Endothelial cell of umbilical vein (primary cell): ENCODE data around the gene DUS1L. TPM values are rescaled to one million over a fixed set of nuclear protein-coding genes. Genes with fewer than 3 reads are reported as not detected.
"Not testable (repeated sequence)": the region's sequence is repeated elsewhere in the genome, so short reads cannot be mapped to it uniquely, and the experiment has no call there.

Experiments
- BruUV-seq: library from RNA; stranded (reverse); fragments of 400-500 nt; replicated peaks from 2 replicates; lab custom pipeline; 2021; lab: Mats Ljungman, UMichigan
- CTCF ChIA-PET: fragments of 300-600, 350-600 bp; sonication (Branson Sonifier 250); formaldehyde crosslinking; loops from one replicate; lab custom pipeline; 2021; ENCODE audit warnings: antibody characterized with exemption, inconsistent platforms; lab: Charles Lee
- POLR2A ChIA-PET: fragments of 300-600, 350-600 bp; sonication (Branson Sonifier 250); formaldehyde crosslinking; loops from one replicate; lab custom pipeline; 2021; ENCODE audit warnings: antibody characterized with exemption, inconsistent platforms; lab: Charles Lee
- DNase-seq: peaks from one replicate; pipeline ENCODE4 v3.0.0-alpha.2; 2011; ENCODE audit warnings: low read depth, low spot score
- FAIRE-seq: peaks from 2 replicates; lab custom pipeline; 2011; peaks lifted over from hg19 to GRCh38; lab: Jason Lieb, UNC
- H2AFZ ChIP-seq: 2 replicates; pipeline ENCODE4 v1.6.0; 2012; ENCODE audit warnings: low read depth, low read length, control low read depth, inconsistent platforms
- H3K27ac ChIP-seq: 2 replicates; pipeline ENCODE4 v1.5.1; 2011; ENCODE audit warnings: low read depth, mild to moderate bottlenecking, control low read depth, low read length, moderate library complexity; ENCODE audit not compliant: insufficient read depth
- H3K27me3 ChIP-seq, 2 experiments: 2 replicates each; pipeline versions ENCODE4 v1.6.0 to v1.6.1; 2011; ENCODE audit warnings: low read length in 2 of 2, mixed read lengths in 1 of 2; ENCODE audit not compliant: control insufficient read depth in 2 of 2, insufficient read depth in 2 of 2
- H3K36me3 ChIP-seq, 2 experiments: 2 replicates in 1 of 2; 3 replicates in 1 of 2; pipeline ENCODE4 v1.5.1; 2011; ENCODE audit warnings: low read length in 2 of 2, mild to moderate bottlenecking in 1 of 2, moderate library complexity in 1 of 2; ENCODE audit not compliant: control insufficient read depth in 2 of 2, insufficient read depth in 2 of 2; ENCODE audit errors: extremely low read depth in 1 of 2
- H3K4me1 ChIP-seq: 3 replicates; pipeline ENCODE4 v1.5.1; 2011; ENCODE audit warnings: mild to moderate bottlenecking, low read length; ENCODE audit not compliant: control insufficient read depth, insufficient read depth; ENCODE audit errors: extremely low read depth
- H3K4me2 ChIP-seq: 2 replicates; pipeline ENCODE4 v1.6.1; 2011; ENCODE audit warnings: low read length, control low read depth, mixed read lengths; ENCODE audit not compliant: insufficient read depth
- H3K4me3 ChIP-seq, 3 experiments: fragments of 200-600 bp in 1 of 3; sonication (generic), shearing (Covaris generic) in 1 of 3; replicated peaks in 1 of 3; 2 replicates each; pipeline ENCODE4 v1.5.1; 2011 to 2016; ENCODE audit warnings: control low read depth in 3 of 3, low read length in 3 of 3, mild to moderate bottlenecking in 2 of 3, inconsistent platforms in 1 of 3, low read depth in 1 of 3, moderate library complexity in 1 of 3; ENCODE audit not compliant: insufficient read depth in 1 of 3
- H3K79me2 ChIP-seq: 2 replicates; pipeline ENCODE4 v1.6.0; 2012; ENCODE audit warnings: low read length, inconsistent platforms; ENCODE audit not compliant: control insufficient read depth, insufficient read depth
- H3K9ac ChIP-seq: replicated peaks from 2 replicates; pipeline ENCODE3; 2011; ENCODE audit warnings: low read length, control low read depth; ENCODE audit not compliant: insufficient read depth; ENCODE audit errors: extremely low read depth
- H3K9me1 ChIP-seq: replicated peaks from 3 replicates; pipeline ENCODE4 v1.6.0; 2011; ENCODE audit warnings: mild to moderate bottlenecking, low read length; ENCODE audit not compliant: control insufficient read depth, insufficient read depth; ENCODE audit errors: extremely low read depth
- H3K9me3 ChIP-seq: replicated peaks from 2 replicates; pipeline ENCODE4 v1.5.1; 2012; ENCODE audit warnings: low read length, inconsistent platforms; ENCODE audit not compliant: control insufficient read depth, insufficient read depth
- H4K20me1 ChIP-seq: replicated peaks from 2 replicates; pipeline ENCODE3; 2011; ENCODE audit warnings: mild to moderate bottlenecking, low read length; ENCODE audit not compliant: control insufficient read depth, insufficient read depth; ENCODE audit errors: extremely low read depth
- FOS ChIP-seq: IDR thresholded peaks from 2 replicates; pipeline ENCODE4 v1.6.1; 2011; ENCODE audit warnings: mild to moderate bottlenecking, low read length, moderate library complexity, borderline replicate concordance; ENCODE audit not compliant: insufficient read depth
- dilution Hi-C: fragments of 300-500 bp; cut with MboI; formaldehyde crosslinking; loops from one replicate; pipeline ENCODE4 v1.15.0; 2019; ENCODE audit warnings: low sequenced_read_pairs; ENCODE audit not compliant: extremely low pct_ligation_motif_present
- intact Hi-C: fragments of 100-400 bp; cut with micrococcal nuclease; formaldehyde crosslinking; loops from one replicate; pipeline ENCODE4 v1.10.0; 2022
- polyA plus RNA-seq, 4 experiments: library from polyadenylated mRNA; depleted of rRNA in 3 of 4; stranded (reverse) in 3 of 4; unstranded in 1 of 4; fragments of >200 nt; gene quantifications; 2 replicates each; pipeline versions ENCODE4 v1.2.1 to v1.2.3, GENCODE V29; 2011 to 2012; ENCODE audit warnings: missing spikeins in 1 of 4
- total RNA-seq: library from RNA; stranded (reverse); gene quantifications from 2 replicates; pipeline ENCODE4 v1.2.3, GENCODE V29; 2021

The DUS1L gene
- total and polyA plus RNA-seq, 2 donors (not counting 3 experiments of a cell fraction or from before 2014, with no cell fraction given), result 60.1 to 92.9 TPM

DNA sequence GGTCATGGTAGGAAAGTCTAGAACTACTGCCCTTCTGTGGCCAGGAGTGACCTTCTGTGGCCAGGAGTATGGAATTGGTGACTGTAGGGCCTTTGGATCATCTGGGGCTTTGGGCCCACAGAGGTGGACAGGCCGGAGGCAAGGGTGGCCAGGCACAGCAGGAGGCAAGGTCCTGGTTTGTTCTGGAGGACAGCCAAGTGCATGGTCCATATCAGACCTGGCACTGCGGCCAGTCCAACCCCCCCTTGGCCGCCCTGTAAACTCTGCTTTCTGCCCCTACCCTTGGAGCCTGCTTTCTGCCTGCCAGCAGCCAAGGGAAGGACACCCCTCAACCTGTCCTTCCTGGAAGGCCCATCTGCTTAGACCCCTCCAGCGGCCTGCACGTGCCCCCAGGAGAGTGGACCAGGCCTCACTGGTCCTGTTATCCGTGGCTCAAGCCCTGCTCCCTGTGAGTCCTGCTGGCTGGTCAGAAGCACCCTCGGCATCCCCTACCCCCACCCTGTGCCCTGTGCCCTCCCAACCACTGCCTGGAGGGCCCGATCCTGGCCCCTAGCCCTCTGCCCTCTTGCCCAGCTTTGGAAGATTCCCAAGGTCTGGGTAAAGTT, 25.8 kb downstream of the DUS1L start:
- dilution Hi-C loops, result no loop called here
- CTCF ChIA-PET, result interaction anchor here (0.5 kb wide), 1 partner anchor 454 kb away, joined by 3 read pairs; no protein-coding TSS in a partner anchor

DNA sequence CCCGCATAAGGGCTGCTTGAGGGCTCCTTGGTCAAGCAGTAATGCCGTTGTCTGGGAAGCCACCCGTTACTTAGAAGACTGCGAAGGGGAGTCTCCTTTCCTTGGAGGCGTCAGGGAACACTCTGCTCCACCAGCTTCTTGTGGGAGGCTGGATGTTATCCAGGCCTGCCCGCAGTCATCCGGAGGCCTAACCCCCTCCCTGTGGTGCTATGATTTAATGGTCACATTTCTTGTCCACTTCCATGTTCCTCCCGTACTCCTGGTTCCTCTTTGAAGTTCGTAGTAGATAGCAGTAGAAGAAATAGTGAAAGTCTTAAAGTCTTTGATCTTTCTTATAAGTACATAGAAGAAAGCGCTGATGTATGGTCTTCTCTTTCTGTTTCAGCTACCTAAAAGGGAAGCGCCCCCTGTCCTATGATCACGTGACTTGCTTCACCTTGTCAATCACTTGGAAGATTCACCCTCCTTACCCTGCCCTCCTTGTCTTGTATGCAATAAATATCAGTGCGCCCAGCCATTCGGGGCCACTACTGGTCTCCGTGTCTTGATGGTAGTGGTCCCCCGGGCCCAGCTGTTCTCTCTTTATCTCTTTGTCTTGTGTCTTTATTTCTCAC, 26.7 kb downstream of the DUS1L start:
- FAIRE-seq, H3K4me1 ChIP-seq, BruUV-seq, H3K36me3 ChIP-seq, H4K20me1 ChIP-seq, H3K9ac ChIP-seq, H3K9me1 ChIP-seq, H3K4me2 ChIP-seq, dilution Hi-C loops, H3K4me3 ChIP-seq, H3K27me3 ChIP-seq, H3K79me2 ChIP-seq, POLR2A ChIA-PET, H2AFZ ChIP-seq, H3K9me3 ChIP-seq, H3K27ac ChIP-seq, DNase-seq: not testable (repeated sequence)
- CTCF ChIA-PET, result interaction anchor here (1.5 kb wide), 1 partner anchor 12 kb away, joined by 18 read pairs; the partner anchor contains the start of genes GPS1 and RFNG
- intact Hi-C loops, result loop anchor here (10.0 kb wide), 2 partner anchors 196 to 376 kb away; partner anchors contain the start of genes HEXD and OGFOD3

More for the DNA sequence above, 25.8 kb downstream of the DUS1L start:
- Histone ChIP-seq H3K9ac (no peak overlapping the region), H3K36me3 (no peaks in the 10 kb centered on the region), H3K27me3 (no peaks in the 10 kb centered on the region), H4K20me1 (no peaks in the 10 kb centered on the region), H3K4me2 (no peak overlapping the region), H3K9me1 (no peaks in the 10 kb centered on the region), H3K79me2 (peaks cover 2% of the 10 kb centered on the region), H3K27ac (no peak overlapping the region), H3K4me3 (no peak overlapping the region), H3K9me3 (no peaks in the 10 kb centered on the region), H3K4me1 (peaks cover 6% of the 10 kb centered on the region), H2AFZ (no peak overlapping the region)
- no peak for FAIRE-seq
- intact Hi-C loops, result loop anchor here (10.0 kb wide), 2 partner anchors 195 to 375 kb away; partner anchors contain the start of genes HEXD and OGFOD3
- no peak for DNase-seq
- POLR2A ChIA-PET, result no interaction called here
- no TSS peak for BruUV-seq
- TF ChIP-seq FOS, result no peak
